ENCODE data around the gene ABCC9.
"Not testable (repeated sequence)": the region's sequence is repeated elsewhere in the genome, so short reads cannot be mapped to it uniquely, and the experiment has no call there.

ABCC9 gene

DNA sequence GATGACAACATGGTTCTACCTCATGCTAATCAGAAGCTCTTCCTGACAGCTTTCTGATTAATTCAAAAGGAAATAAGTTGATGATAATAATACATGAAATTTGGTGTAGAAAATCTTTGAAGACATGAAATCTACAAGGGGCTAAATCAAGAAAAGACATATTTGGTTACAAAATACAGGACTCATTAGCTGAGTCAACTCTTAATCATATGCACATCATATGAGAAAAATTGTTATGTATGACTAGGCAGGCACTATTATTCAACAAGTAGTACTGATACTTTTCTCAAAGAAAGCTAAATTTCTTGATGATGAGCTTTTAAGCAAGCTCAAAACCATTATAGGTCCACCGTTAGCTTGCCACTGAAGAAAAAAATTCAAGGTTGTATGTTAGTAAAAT, 7.1 kb downstream of the ABCC9 start:
- H3K4me1 ChIP-seq (ENCODE audit: control insufficient read depth, insufficient read depth, low read length, unreplicated experiment): peaks cover 19% of the 10 kb centered on the region
- H2AFZ ChIP-seq (ENCODE audit: low read length, unreplicated experiment): peak overlapping the region; percentile 71
- no peaks in the 10 kb centered on the region for H3K27me3 ChIP-seq (ENCODE audit: insufficient read depth, low read length)
- H3K36me3 ChIP-seq (ENCODE audit: insufficient read depth, low read length): no peaks in the 10 kb centered on the region
- H3K4me3 ChIP-seq (ENCODE audit: low read depth, low read length): peak overlapping the region; percentile 10; the same call in 1 of the 2 replicates
- H3K27ac ChIP-seq (ENCODE audit: low read depth, low read length): peak overlapping the region; percentile 92
- no peaks in the 10 kb centered on the region for H3K79me2 ChIP-seq (ENCODE audit: control insufficient read depth, insufficient read depth, low read length, unreplicated experiment)

DNA sequence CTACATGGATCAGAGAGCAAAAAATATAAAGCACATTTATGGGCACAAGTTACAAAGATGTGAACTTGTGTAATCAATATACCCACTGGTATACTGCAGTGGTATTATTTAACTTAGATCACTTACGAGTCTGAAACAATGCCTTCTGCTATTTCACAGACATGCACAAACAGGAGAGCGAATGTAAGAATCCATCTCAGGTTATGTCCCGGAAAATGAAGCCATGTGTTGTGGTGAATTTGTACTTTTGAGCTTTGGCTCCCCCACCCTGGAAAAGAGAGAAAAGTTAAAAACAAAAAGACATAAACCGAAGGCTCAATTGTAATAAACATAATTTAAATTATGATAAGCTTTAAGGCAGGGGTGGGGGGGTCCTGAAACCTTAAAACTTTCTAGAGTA, 7.6 kb downstream of the ABCC9 start:
- Histone ChIP-seq H3K27ac (ENCODE audit: low read depth, low read length) (peak overlapping the region; percentile 92), H3K27me3 (ENCODE audit: insufficient read depth, low read length) (no peaks in the 10 kb centered on the region), H3K4me1 (ENCODE audit: control insufficient read depth, insufficient read depth, low read length, unreplicated experiment) (peaks cover 14% of the 10 kb centered on the region), H3K79me2 (ENCODE audit: control insufficient read depth, insufficient read depth, low read length, unreplicated experiment) (no peaks in the 10 kb centered on the region), H3K4me3 (ENCODE audit: low read depth, low read length) (peak overlapping the region; percentile 10; the same call in 1 of the 2 replicates), H3K36me3 (ENCODE audit: insufficient read depth, low read length) (no peaks in the 10 kb centered on the region), H2AFZ (ENCODE audit: low read length, unreplicated experiment) (peak overlapping the region; percentile 71)

DNA sequence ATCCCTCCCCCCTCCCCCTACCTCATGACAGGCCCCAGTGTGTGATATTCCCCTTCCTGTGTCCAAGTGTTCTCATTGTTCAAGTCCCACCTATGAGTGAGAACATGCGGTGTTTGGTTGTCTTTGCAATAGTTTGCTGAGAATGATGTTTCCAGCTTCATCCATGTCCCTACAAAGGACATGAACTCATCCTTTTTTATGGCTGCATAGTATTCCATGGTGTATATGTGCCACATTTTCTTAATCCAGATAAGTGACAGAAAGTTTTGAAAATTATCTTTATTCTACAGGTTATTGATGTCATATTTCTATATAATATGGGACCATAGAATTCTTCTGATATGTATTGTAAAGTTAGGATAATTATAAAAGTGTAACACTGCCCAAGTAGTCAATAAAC, 11.3 kb downstream of the ABCC9 start:
- H3K36me3 ChIP-seq (ENCODE audit: insufficient read depth, low read length); H3K27ac ChIP-seq (ENCODE audit: low read depth, low read length); H3K79me2 ChIP-seq (ENCODE audit: control insufficient read depth, insufficient read depth, low read length, unreplicated experiment); H3K27me3 ChIP-seq (ENCODE audit: insufficient read depth, low read length); H2AFZ ChIP-seq (ENCODE audit: low read length, unreplicated experiment); H3K4me3 ChIP-seq (ENCODE audit: low read depth, low read length): not testable (repeated sequence)
- peaks cover 14% of the 10 kb centered on the region for H3K4me1 ChIP-seq (ENCODE audit: control insufficient read depth, insufficient read depth, low read length, unreplicated experiment)

DNA sequence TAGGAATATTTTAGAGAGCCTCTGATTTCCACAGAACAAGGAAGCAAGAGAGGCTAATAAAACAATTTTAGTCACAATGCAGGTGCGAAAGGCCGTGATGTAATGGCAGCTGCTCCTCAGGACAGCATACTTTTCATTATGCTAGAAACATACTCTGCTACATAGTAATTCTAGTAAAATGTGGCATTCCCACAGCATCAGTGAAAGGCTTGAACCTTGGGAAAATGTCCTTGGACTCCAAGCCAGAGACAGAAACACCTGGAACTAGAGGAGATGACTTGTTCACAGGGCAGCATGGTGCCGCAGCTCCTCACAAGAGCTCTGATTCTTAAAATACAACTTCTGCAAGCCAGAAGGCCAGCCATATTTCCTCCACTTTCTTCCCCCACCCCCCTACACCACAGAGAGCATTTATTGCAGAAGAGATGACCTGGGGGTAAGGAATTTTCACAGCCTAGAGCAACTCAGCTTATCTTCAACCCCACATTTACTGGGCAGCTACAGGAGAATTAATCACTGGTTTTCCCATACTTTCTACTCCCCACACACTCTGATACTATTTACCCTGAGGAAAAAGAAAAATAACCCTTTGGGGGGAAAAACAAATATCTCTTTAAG, 15.8 kb downstream of the ABCC9 start:
- Histone ChIP-seq H3K4me3 (ENCODE audit: low read depth, low read length) (no peak overlapping the region), H3K27ac (ENCODE audit: low read depth, low read length) (no peak overlapping the region), H2AFZ (ENCODE audit: low read length, unreplicated experiment) (no peak overlapping the region), H3K79me2 (ENCODE audit: control insufficient read depth, insufficient read depth, low read length, unreplicated experiment) (no peaks in the 10 kb centered on the region), H3K27me3 (ENCODE audit: insufficient read depth, low read length) (no peaks in the 10 kb centered on the region), H3K4me1 (ENCODE audit: control insufficient read depth, insufficient read depth, low read length, unreplicated experiment) (no peaks in the 10 kb centered on the region), H3K36me3 (ENCODE audit: insufficient read depth, low read length) (no peaks in the 10 kb centered on the region)

DNA sequence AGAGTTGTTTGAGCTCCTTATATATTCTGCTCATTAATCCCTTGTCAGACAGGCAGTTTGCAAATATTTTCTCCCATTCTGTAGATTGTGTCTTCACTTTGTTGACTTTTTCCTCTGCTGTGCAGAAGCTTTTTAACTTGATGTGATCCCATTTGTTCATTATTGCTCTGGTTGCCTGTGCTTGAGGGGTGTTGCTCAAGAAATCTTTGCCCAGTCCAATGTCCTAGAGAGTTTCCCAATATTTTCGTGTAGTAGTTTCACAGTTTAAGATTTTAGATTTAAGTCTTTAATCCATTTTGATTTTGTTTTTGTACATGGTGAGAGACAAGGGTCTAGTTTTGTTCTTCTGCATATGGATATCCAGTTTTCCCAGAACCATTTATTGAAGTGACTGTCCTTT, 19.8 kb downstream of the ABCC9 start:
- H3K36me3 ChIP-seq (ENCODE audit: insufficient read depth, low read length): no peaks in the 10 kb centered on the region

DNA sequence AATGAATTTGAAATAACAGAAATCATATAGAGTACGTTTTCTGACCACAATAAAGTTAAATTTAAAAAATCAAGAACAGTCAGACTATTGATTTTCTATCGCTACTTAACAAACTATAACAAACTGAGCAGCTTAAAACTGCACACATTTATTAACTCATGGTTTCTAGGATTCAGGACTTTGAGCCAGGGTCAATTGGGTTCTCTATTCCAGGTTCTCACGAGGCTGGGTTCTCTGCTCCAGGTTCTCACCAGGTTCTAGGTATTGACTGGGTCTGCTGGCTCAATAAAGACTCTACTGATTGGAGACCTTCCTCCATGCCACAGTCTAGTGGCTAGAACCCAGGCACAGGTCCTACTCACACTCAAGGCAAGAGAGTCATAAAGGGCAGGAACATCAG, 22.8 kb downstream of the ABCC9 start:
- peaks cover 13% of the 10 kb centered on the region for H3K4me1 ChIP-seq (ENCODE audit: control insufficient read depth, insufficient read depth, low read length, unreplicated experiment)
- no peaks in the 10 kb centered on the region for H3K36me3 ChIP-seq (ENCODE audit: insufficient read depth, low read length)
- no peak overlapping the region for H3K27ac ChIP-seq (ENCODE audit: low read depth, low read length)
- no peaks in the 10 kb centered on the region for H3K79me2 ChIP-seq (ENCODE audit: control insufficient read depth, insufficient read depth, low read length, unreplicated experiment)
- no peak overlapping the region for H2AFZ ChIP-seq (ENCODE audit: low read length, unreplicated experiment)
- H3K4me3 ChIP-seq (ENCODE audit: low read depth, low read length): no peak overlapping the region
- no peaks in the 10 kb centered on the region for H3K27me3 ChIP-seq (ENCODE audit: insufficient read depth, low read length)

More for the DNA sequence above, 19.8 kb downstream of the ABCC9 start:
- H3K4me1 ChIP-seq (ENCODE audit: control insufficient read depth, insufficient read depth, low read length, unreplicated experiment): no peaks in the 10 kb centered on the region
- H3K4me3 ChIP-seq (ENCODE audit: low read depth, low read length): no peak overlapping the region
- no peaks in the 10 kb centered on the region for H3K79me2 ChIP-seq (ENCODE audit: control insufficient read depth, insufficient read depth, low read length, unreplicated experiment)
- no peak overlapping the region for H3K27ac ChIP-seq (ENCODE audit: low read depth, low read length)
- no peak overlapping the region for H2AFZ ChIP-seq (ENCODE audit: low read length, unreplicated experiment)
- no peaks in the 10 kb centered on the region for H3K27me3 ChIP-seq (ENCODE audit: insufficient read depth, low read length)

DNA sequence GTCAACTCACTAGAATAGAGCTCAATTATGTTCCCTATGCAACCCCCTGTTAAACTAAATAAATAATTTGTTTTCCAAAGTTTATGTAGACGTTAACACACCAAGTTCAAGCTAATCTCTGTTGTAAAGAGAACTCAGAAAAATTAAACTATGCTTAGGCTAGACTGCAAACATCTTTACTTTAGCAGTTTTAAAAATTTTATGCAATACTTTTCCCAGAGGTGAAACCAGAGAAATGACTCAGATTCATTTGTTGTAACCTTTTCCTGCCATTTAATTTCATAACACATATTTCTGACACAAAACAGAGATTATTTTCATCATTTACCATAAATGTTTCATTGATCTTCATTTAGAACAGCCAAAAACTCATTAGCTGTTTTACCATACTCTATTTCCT, 27.4 kb downstream of the ABCC9 start:
- peak overlapping the region; percentile 81 for H3K27ac ChIP-seq (ENCODE audit: low read depth, low read length)
- no peaks in the 10 kb centered on the region for H3K79me2 ChIP-seq (ENCODE audit: control insufficient read depth, insufficient read depth, low read length, unreplicated experiment)
- peak overlapping the region; percentile 22; the same call in 1 of the 2 replicates for H3K4me3 ChIP-seq (ENCODE audit: low read depth, low read length)
- H2AFZ ChIP-seq (ENCODE audit: low read length, unreplicated experiment): peak overlapping the region; percentile 45
- H3K27me3 ChIP-seq (ENCODE audit: insufficient read depth, low read length): no peaks in the 10 kb centered on the region
- H3K36me3 ChIP-seq (ENCODE audit: insufficient read depth, low read length): no peaks in the 10 kb centered on the region
- peaks cover 32% of the 10 kb centered on the region for H3K4me1 ChIP-seq (ENCODE audit: control insufficient read depth, insufficient read depth, low read length, unreplicated experiment)

DNA sequence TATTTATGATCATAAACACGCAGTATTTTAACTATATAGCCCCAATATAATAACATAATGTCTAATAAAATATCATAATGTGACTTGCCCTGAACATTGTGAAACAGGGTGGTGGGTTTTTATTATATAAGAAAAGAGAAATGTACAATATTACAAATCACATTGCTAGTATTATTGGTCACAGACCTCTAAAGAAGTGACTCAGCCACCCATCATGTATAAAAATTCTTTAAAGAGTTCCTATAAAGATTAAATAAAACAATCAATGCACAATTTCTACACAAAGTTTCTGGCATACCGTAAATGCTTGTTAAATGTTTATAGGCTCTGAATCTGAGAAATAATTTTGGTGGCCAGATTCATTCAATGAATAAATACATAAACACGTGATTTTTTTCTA, 28.9 kb downstream of the ABCC9 start:
- Histone ChIP-seq H3K4me1 (ENCODE audit: control insufficient read depth, insufficient read depth, low read length, unreplicated experiment) (peaks cover 33% of the 10 kb centered on the region), H3K27ac (ENCODE audit: low read depth, low read length) (peak overlapping the region; percentile 81), H2AFZ (ENCODE audit: low read length, unreplicated experiment) (no peak overlapping the region), H3K27me3 (ENCODE audit: insufficient read depth, low read length) (no peaks in the 10 kb centered on the region), H3K79me2 (ENCODE audit: control insufficient read depth, insufficient read depth, low read length, unreplicated experiment) (no peaks in the 10 kb centered on the region), H3K4me3 (ENCODE audit: low read depth, low read length) (peak overlapping the region; percentile 65), H3K36me3 (ENCODE audit: insufficient read depth, low read length) (no peaks in the 10 kb centered on the region)

DNA sequence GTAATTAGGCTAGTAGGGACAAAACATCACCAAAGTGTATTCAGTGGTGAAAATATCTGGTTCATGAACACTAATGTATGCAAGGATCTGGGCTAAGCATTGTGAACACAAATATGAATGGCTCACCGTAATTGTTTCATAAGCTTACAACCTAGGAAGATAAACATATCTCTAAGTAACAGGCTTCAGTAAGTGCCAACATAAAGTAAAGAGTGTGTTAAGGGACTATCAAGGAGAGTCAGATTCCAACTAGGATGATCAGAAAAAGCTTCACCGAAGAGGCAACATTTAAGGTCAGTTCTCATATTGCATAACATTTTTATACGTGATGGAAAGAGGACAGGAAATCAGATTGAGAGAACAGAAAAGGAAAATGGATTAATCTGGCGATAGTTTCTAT, 29.4 kb downstream of the ABCC9 start:
- peak overlapping the region; percentile 81 for H3K27ac ChIP-seq (ENCODE audit: low read depth, low read length)
- peak overlapping the region; percentile 48 for H2AFZ ChIP-seq (ENCODE audit: low read length, unreplicated experiment)
- no peaks in the 10 kb centered on the region for H3K27me3 ChIP-seq (ENCODE audit: insufficient read depth, low read length)
- no peaks in the 10 kb centered on the region for H3K36me3 ChIP-seq (ENCODE audit: insufficient read depth, low read length)
- peak overlapping the region; percentile 65 for H3K4me3 ChIP-seq (ENCODE audit: low read depth, low read length)
- H3K79me2 ChIP-seq (ENCODE audit: control insufficient read depth, insufficient read depth, low read length, unreplicated experiment): no peaks in the 10 kb centered on the region
- peaks cover 38% of the 10 kb centered on the region for H3K4me1 ChIP-seq (ENCODE audit: control insufficient read depth, insufficient read depth, low read length, unreplicated experiment)

DNA sequence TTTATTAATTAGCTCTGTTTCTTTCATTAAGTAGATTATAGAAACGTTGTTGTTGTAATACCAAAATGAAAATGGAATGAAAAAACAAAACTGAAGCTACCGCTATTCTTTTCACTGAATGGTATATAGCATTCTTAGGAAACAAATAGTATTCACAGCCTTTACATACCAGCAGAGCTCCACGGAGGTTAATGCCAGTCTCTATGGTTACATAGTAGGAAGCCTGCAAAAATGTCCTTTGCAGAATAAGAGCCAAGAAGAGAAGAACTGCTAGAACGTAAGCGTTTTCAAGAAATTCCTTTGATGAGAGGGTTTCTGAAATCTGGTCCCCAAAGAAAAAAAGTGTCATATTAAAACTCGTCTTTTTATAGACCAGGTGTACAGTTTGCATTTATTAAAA, 30.6 kb downstream of the ABCC9 start:
- H3K4me1 ChIP-seq (ENCODE audit: control insufficient read depth, insufficient read depth, low read length, unreplicated experiment): peaks cover 40% of the 10 kb centered on the region
- H2AFZ ChIP-seq (ENCODE audit: low read length, unreplicated experiment): no peak overlapping the region
- no peaks in the 10 kb centered on the region for H3K36me3 ChIP-seq (ENCODE audit: insufficient read depth, low read length)
- no peak overlapping the region for H3K4me3 ChIP-seq (ENCODE audit: low read depth, low read length)
- H3K79me2 ChIP-seq (ENCODE audit: control insufficient read depth, insufficient read depth, low read length, unreplicated experiment): no peaks in the 10 kb centered on the region
- no peaks in the 10 kb centered on the region for H3K27me3 ChIP-seq (ENCODE audit: insufficient read depth, low read length)
- H3K27ac ChIP-seq (ENCODE audit: low read depth, low read length): no peak overlapping the region

DNA sequence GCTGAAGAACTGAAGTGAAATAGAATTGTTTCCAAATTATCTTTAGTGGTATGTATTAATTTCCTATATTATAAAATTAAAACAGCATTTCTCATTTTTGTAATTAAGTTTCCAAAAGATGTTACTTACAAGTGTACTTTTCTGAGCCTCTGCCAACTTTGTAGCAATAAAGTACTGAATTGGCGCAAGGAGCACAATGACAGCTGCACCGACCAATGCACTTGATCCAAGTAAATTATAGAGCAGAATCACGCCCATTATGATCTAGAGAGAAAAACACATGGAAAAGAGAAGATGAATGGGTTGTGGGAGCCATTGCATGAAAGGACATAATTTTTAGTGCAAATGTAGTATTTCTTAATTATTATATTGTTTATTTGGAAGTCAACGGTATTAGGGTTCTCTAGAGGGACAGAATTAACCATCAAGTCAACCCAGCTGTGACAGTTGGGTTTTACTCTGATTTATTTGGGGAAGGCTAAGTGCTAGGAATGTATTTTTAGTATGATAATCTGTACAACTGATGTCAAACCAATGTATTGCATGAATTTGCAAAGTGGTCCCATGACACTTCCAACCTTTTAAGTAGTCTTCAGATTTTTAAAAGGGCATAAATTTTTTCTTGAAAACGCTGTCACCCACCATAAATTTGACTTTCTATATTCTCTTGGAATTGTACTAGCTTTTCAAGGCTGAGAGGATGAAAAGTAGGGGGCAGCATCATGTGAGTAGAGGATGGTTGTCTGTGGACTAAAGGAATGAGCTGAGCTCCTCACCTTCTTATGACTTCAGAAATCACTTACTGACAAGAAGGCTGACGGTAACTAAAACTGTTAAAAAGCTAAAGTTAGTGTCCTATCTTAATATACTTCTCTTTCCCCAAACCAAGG, 33.0 kb downstream of the ABCC9 start:
- Histone ChIP-seq H3K27me3 (ENCODE audit: insufficient read depth, low read length) (no peaks in the 10 kb centered on the region), H3K4me3 (ENCODE audit: low read depth, low read length) (no peak overlapping the region), H3K27ac (ENCODE audit: low read depth, low read length) (no peak overlapping the region), H3K4me1 (ENCODE audit: control insufficient read depth, insufficient read depth, low read length, unreplicated experiment) (peaks cover 25% of the 10 kb centered on the region), H2AFZ (ENCODE audit: low read length, unreplicated experiment) (no peak overlapping the region), H3K36me3 (ENCODE audit: insufficient read depth, low read length) (no peaks in the 10 kb centered on the region), H3K79me2 (ENCODE audit: control insufficient read depth, insufficient read depth, low read length, unreplicated experiment) (no peaks in the 10 kb centered on the region)

Data from ACC112 (cell line).